CD4-positive, alpha-beta memory T cell (primary cell): ENCODE results near the gene TNFRSF1B. TPM values are rescaled to one million over a fixed set of nuclear protein-coding genes. Genes with fewer than 3 reads are reported as not detected.

Experiments
- CTCF ChIA-PET: fragments of 350-600 bp; sonication (Branson Sonifier 250); formaldehyde crosslinking; loops from one replicate; lab custom pipeline; 2021; ENCODE audit warnings: inconsistent platforms; ENCODE audit not compliant: partially characterized antibody; lab: Charles Lee
- POLR2A ChIA-PET: fragments of 350-600 bp; sonication (Branson Sonifier 250); formaldehyde crosslinking; loops from one replicate; lab custom pipeline; 2021; ENCODE audit not compliant: partially characterized antibody; lab: Charles Lee
- DNase-seq, 5 donors: peaks; one replicate each; pipeline versions ENCODE4 v3.0.0 to v3.0.0-alpha.2; 2020 to 2022; ENCODE audit warnings: mixed read lengths in 1 of 5
- H3K27ac ChIP-seq: one replicate; pipeline ENCODE4 v1.7.0; 2013; ENCODE audit warnings: low read depth, low read length
- H3K27me3 ChIP-seq: 2 replicates; pipeline ENCODE4 v1.7.0; 2013; ENCODE audit warnings: mild to moderate bottlenecking, low read length, moderate library complexity; ENCODE audit not compliant: insufficient read depth
- H3K36me3 ChIP-seq: 2 replicates; pipeline ENCODE4 v1.7.0; 2013; ENCODE audit warnings: mild to moderate bottlenecking, low read length, moderate library complexity; ENCODE audit not compliant: insufficient read depth
- H3K4me1 ChIP-seq: 2 replicates; pipeline ENCODE4 v1.7.0; 2013; ENCODE audit warnings: mild to moderate bottlenecking, low read length, moderate library complexity; ENCODE audit not compliant: insufficient read depth
- H3K4me3 ChIP-seq, 2 donors: one replicate each; pipeline ENCODE4 v1.7.0; 2013; ENCODE audit warnings: low read length in 2 of 2, mild to moderate bottlenecking in 1 of 2
- H3K9me3 ChIP-seq, 2 donors: one replicate each; pipeline ENCODE4 v1.7.0; 2013; ENCODE audit warnings: low read length in 2 of 2, control low read depth in 1 of 2; ENCODE audit not compliant: control insufficient read depth in 1 of 2
- H3K27ac Mint-ChIP-seq, 7 donors: one replicate each; pipeline ENCODE4 v1.8.0; 2020 to 2021; ENCODE audit warnings: mixed read lengths in 7 of 7, mild to moderate bottlenecking in 6 of 7, inconsistent platforms in 3 of 7, moderate library complexity in 3 of 7
- H3K27me3 Mint-ChIP-seq, 2 donors: one replicate each; pipeline ENCODE4 v1.8.0; 2020 to 2021; ENCODE audit warnings: mixed read lengths in 2 of 2
- H3K36me3 Mint-ChIP-seq, 2 donors: one replicate each; pipeline ENCODE4 v1.8.0; 2020 to 2021; ENCODE audit warnings: mixed read lengths in 2 of 2, inconsistent platforms in 1 of 2, mild to moderate bottlenecking in 1 of 2
- H3K4me1 Mint-ChIP-seq, 4 donors: one replicate each; pipeline ENCODE4 v1.8.0; 2020 to 2021; ENCODE audit warnings: mixed read lengths in 4 of 4, mild to moderate bottlenecking in 1 of 4
- H3K4me3 Mint-ChIP-seq, 8 donors: one replicate each; pipeline ENCODE4 v1.8.0; 2020 to 2021; ENCODE audit warnings: mixed read lengths in 8 of 8, mild to moderate bottlenecking in 7 of 8, moderate library complexity in 6 of 8, inconsistent platforms in 3 of 8
- H3K9me3 Mint-ChIP-seq, 8 donors: one replicate each; pipeline ENCODE4 v1.8.0; 2020 to 2021; ENCODE audit warnings: mixed read lengths in 8 of 8, mild to moderate bottlenecking in 5 of 8, inconsistent platforms in 3 of 8, moderate library complexity in 1 of 8
- intact Hi-C: fragments of 100-400 bp; cut with micrococcal nuclease; formaldehyde crosslinking; loops from one replicate; pipeline ENCODE4 v1.15.1; 2023
- microRNA-seq: library from miRNA; unstranded; fragments of <30 nt; microRNA quantifications from one replicate; pipeline ENCODE4 v1.2.0, GENCODE V29; 2021; ENCODE audit warnings: borderline replicate concordance, borderline number of aligned reads, borderline microRNAs expressed, mixed read lengths
- polyA plus RNA-seq, 2 donors: library from polyadenylated mRNA; unstranded; fragments of 300-500 nt; fragmentation: Illumina TruSeq; gene quantifications; one replicate each; pipeline ENCODE4 v1.2.3, GENCODE V29; 2021
- total RNA-seq, 2 experiments: library from RNA; stranded (reverse); gene quantifications; one replicate each; pipeline ENCODE4 v1.2.3, GENCODE V29; 2021

The TNFRSF1B gene
- total and polyA plus RNA-seq, 4 experiments from 2014 or later = 111 to 201 (median 130) TPM

DNA sequence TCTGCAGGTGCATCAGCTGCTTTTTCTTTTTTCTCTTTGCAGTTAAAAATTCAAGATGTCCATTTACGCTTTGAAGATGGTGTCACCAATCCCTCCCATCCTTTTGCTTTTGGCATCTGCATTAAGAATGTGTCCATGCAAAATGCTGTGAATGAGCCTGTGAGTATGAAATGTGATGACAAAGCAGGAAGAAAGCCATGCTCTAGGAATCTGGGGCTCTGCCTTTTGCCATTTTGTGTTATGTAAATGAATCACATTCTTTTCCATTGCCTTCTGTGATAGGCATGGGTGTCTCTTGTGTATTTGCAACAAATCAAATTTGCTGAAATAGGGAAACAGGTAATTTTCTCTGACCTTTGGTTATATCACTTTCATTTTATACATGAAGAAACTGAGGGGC is 82.4 kb downstream of the TNFRSF1B start:
- Histone ChIP-seq H3K9me3 (no peaks in the 10 kb centered on the region), H3K36me3 (peaks cover 66% of the 10 kb centered on the region), H3K27ac (no peak overlapping the region), H3K4me1 (no peaks in the 10 kb centered on the region), H3K27me3 (no peaks in the 10 kb centered on the region), H3K4me3 (no peak overlapping the region)
- ChIA-PET CTCF (interaction anchor here (17.4 kb wide), 1 partner anchor 127 kb away, joined by 169 read pairs; no protein-coding TSS in a partner anchor), POLR2A (no interaction called here)
- Mint-ChIP-seq H3K27me3 (no peaks in the 10 kb centered on the region), H3K4me3 (no peak overlapping the region), H3K36me3 (peaks cover 63 to 74% of the 10 kb centered on the region in 2 donors), H3K9me3 (no peaks in the 10 kb centered on the region), H3K4me1 (peaks cover 0 to 3% (median 0%) of the 10 kb centered on the region in 4 donors), H3K27ac (no peak overlapping the region)
- intact Hi-C loops = no loop called here
- no peak for DNase-seq

DNA sequence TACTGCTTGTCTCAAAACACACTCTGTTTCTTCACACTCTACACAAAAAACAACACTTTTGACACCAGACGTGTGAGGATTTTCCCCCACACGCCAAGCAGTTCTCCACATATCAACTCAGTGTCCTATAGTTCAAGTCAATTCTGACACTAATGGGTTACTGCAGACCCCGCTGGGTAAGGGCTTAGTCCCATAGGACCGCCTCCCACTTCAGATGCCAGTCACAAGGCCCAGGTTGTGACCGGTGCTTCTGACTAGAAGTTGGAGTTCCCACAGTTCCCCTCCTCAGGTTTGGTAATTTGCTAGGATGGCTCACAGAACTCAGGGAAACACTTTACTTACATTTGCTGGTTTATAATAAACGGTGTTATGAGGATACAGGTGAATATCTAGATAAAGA is 83.0 kb downstream of the TNFRSF1B start:
- ChIA-PET POLR2A (no interaction called here), CTCF (interaction anchor here (17.4 kb wide), 1 partner anchor 127 kb away, joined by 169 read pairs; no protein-coding TSS in a partner anchor)
- no peak overlapping the region for H3K27ac ChIP-seq
- no peak for DNase-seq
- H3K4me3 ChIP-seq = no peak overlapping the region
- H3K4me3 Mint-ChIP-seq = no peak overlapping the region
- H3K4me1 Mint-ChIP-seq = peaks cover 0 to 2% (median 0%) of the 10 kb centered on the region in 4 donors
- H3K4me1 ChIP-seq = no peaks in the 10 kb centered on the region
- H3K27me3 Mint-ChIP-seq = no peaks in the 10 kb centered on the region
- H3K9me3 ChIP-seq = no peaks in the 10 kb centered on the region
- peaks cover 61% of the 10 kb centered on the region for H3K36me3 ChIP-seq
- H3K27me3 ChIP-seq = no peaks in the 10 kb centered on the region
- H3K9me3 Mint-ChIP-seq = no peaks in the 10 kb centered on the region
- no peak overlapping the region for H3K27ac Mint-ChIP-seq
- intact Hi-C loops = no loop called here
- H3K36me3 Mint-ChIP-seq = peaks cover 57 to 69% of the 10 kb centered on the region in 2 donors

DNA sequence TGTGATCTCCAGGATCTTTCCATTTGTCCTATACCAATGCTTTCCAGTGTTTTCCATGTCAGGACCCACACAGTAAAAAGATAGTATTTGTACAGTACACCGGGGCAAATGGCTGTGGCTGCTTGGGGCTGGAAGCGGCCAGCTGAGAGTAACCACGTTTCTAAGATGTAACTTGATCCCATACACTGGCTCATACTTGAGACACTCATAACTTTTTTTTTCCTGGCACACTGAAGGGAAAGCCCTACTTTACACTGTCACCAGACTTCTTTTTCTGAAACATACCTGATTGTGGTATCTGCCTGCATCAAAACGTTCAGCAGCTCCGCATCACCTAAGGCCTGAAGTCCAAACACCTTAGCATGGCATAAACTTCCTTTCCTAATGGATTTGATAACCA is 84.7 kb downstream of the TNFRSF1B start:
- H3K4me1 ChIP-seq = no peaks in the 10 kb centered on the region
- H3K27me3 ChIP-seq = no peaks in the 10 kb centered on the region
- no peaks in the 10 kb centered on the region for H3K9me3 Mint-ChIP-seq
- H3K36me3 Mint-ChIP-seq = peaks cover 50 to 66% of the 10 kb centered on the region in 2 donors
- peaks cover 0 to under 1% (median 0%) of the 10 kb centered on the region in 4 donors for H3K4me1 Mint-ChIP-seq
- CTCF ChIA-PET = interaction anchor here (1.2 to 1.7 kb wide), 2 partner anchors 9 to 127 kb away, joined by 3 to 11 read pairs; no protein-coding TSS in a partner anchor
- no peak for DNase-seq
- H3K27me3 Mint-ChIP-seq = no peaks in the 10 kb centered on the region
- no peak overlapping the region for H3K4me3 Mint-ChIP-seq
- no peak overlapping the region for H3K4me3 ChIP-seq
- H3K27ac Mint-ChIP-seq = no peak overlapping the region
- peaks cover 54% of the 10 kb centered on the region for H3K36me3 ChIP-seq
- POLR2A ChIA-PET = no interaction called here
- H3K27ac ChIP-seq = no peak overlapping the region
- intact Hi-C loops = no loop called here
- H3K9me3 ChIP-seq = no peaks in the 10 kb centered on the region

DNA sequence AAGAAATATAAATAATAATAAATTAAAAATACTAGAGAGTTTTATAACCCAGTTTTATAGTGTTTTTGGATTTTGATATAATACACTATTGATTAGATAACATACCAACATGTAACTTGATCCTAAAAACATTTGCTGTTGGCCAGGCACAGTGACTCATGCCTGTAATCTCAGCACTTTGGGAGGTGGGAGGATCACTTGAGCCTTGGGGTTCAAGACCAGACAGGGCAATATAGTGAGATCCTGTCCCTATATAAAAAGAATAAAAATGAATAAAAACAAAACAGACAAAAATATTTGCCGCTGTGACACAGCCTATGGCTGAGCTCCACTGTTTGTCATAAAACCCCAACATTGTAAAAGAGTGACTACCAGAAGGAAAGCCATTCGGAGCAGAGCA is 89.1 kb downstream of the TNFRSF1B start:
- H3K27me3 Mint-ChIP-seq = no peaks in the 10 kb centered on the region
- Histone ChIP-seq H3K27ac (no peak overlapping the region), H3K9me3 (no peaks in the 10 kb centered on the region), H3K27me3 (no peaks in the 10 kb centered on the region), H3K4me3 (no peak overlapping the region), H3K4me1 (no peaks in the 10 kb centered on the region), H3K36me3 (peaks cover 62% of the 10 kb centered on the region)
- no peaks in the 10 kb centered on the region for H3K9me3 Mint-ChIP-seq
- no peak overlapping the region for H3K27ac Mint-ChIP-seq
- intact Hi-C loops = no loop called here
- no peak overlapping the region for H3K4me3 Mint-ChIP-seq
- H3K36me3 Mint-ChIP-seq = peaks cover 69 to 75% of the 10 kb centered on the region in 2 donors
- CTCF ChIA-PET = interaction anchor here (0.6 kb wide), 1 partner anchor 16 kb away, joined by 3 read pairs; no protein-coding TSS in a partner anchor
- H3K4me1 Mint-ChIP-seq = peaks cover 0 to 4% (median under 1%) of the 10 kb centered on the region in 4 donors
- POLR2A ChIA-PET = no interaction called here
- DNase-seq = no peak

DNA sequence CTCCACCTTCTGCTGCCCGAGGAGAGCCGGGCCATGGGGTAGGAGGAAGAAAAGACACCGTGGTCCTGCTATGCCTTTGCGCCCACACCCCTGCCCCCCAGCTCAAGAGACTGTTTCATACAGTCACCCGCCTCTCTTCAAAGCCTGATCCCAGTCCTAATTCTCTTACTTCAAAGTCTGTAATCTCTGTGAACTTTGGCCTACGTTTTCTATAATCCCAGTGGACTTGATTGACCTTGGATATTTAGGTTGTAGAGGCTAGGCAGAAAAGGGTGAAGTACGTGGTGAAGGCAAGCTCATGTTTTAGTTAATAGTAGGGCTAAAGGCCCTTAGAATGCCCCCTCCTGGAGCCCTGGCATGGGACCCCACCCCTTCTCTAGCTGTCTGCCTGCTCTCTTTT is 91.5 kb downstream of the TNFRSF1B start:
- no peak overlapping the region for H3K27ac ChIP-seq
- intact Hi-C loops = no loop called here
- H3K36me3 ChIP-seq = peaks cover 67% of the 10 kb centered on the region
- no peak overlapping the region for H3K4me3 ChIP-seq
- Mint-ChIP-seq H3K4me1 (peaks cover 0 to 4% (median under 1%) of the 10 kb centered on the region in 4 donors), H3K4me3 (no peak overlapping the region), H3K36me3 (peaks cover 72 to 81% of the 10 kb centered on the region in 2 donors), H3K9me3 (no peaks in the 10 kb centered on the region), H3K27me3 (no peaks in the 10 kb centered on the region), H3K27ac (no peak overlapping the region)
- no peaks in the 10 kb centered on the region for H3K9me3 ChIP-seq
- POLR2A ChIA-PET = no interaction called here
- no peak for DNase-seq
- no peaks in the 10 kb centered on the region for H3K27me3 ChIP-seq
- CTCF ChIA-PET = no interaction called here
- no peaks in the 10 kb centered on the region for H3K4me1 ChIP-seq

Small RNAs within 50 kb of the gene (microRNA-seq; reads per million reads assigned to microRNA genes)
- gene MIR4632 (0.96 reads per million), gene MIR7846 (not detected)

Other genes with a start within 250 kb of the TNFRSF1B start
- gene KIAA2013, start 240.6 kb upstream of the TNFRSF1B start, total RNA-seq = 10 to 100 TPM; 34.5 to 34.6 TPM
- gene KIAA2013, start 240.6 kb upstream of the TNFRSF1B start, polyA plus RNA-seq = 10 to 100 TPM; 28.4 to 52.6 TPM
- gene PLOD1, start 232.3 kb upstream of the TNFRSF1B start, total RNA-seq = 1 to 10 TPM; 2.9 to 3.6 TPM
- gene PLOD1, start 232.3 kb upstream of the TNFRSF1B start, polyA plus RNA-seq = 1 to 10 TPM; 2.5 to 2.6 TPM
- 10 to 100 TPM; 44.0 to 53.7 TPM for gene MFN2, start 186.5 kb upstream of the TNFRSF1B start, total RNA-seq
- 10 to 100 TPM; 29.0 to 29.5 TPM for gene MFN2, start 186.5 kb upstream of the TNFRSF1B start, polyA plus RNA-seq
- gene MIIP, start 147.5 kb upstream of the TNFRSF1B start, total RNA-seq = 10 to 100 TPM; 34.7 to 35.6 TPM
- gene MIIP, start 147.5 kb upstream of the TNFRSF1B start, polyA plus RNA-seq = 10 to 100 TPM; 26.4 to 27.0 TPM
- not detected for gene TNFRSF8, start 103.7 kb upstream of the TNFRSF1B start, total RNA-seq
- gene TNFRSF8, start 103.7 kb upstream of the TNFRSF1B start, polyA plus RNA-seq = not detected
- gene VPS13D, start 63.0 kb downstream of the TNFRSF1B start, total RNA-seq = 10 to 100 TPM; 92.7 to 96.3 TPM
- gene VPS13D, start 63.0 kb downstream of the TNFRSF1B start, polyA plus RNA-seq = 10 to 100 TPM; 10.2 to 12.3 TPM